Neuronal stem cell (in vitro differentiated cells): ENCODE measurements around the gene HPRT1.

Experiments used
- DNase-seq: peaks from one replicate; pipeline ENCODE4 v3.0.0-alpha.2; 2013; ENCODE audit warnings: low spot score
- H2AFZ ChIP-seq: one replicate; pipeline ENCODE4 v1.6.1; 2013; ENCODE audit warnings: mild to moderate bottlenecking, low read length, inconsistent platforms
- H2AK5ac ChIP-seq: 2 replicates; pipeline ENCODE4 v1.6.1; 2013; ENCODE audit warnings: low read depth, mild to moderate bottlenecking, inconsistent platforms, low read length, moderate library complexity, mixed read lengths
- H2BK120ac ChIP-seq: 2 replicates; pipeline ENCODE4 v1.6.1; 2013; ENCODE audit warnings: low read depth, mild to moderate bottlenecking, inconsistent platforms, low read length, moderate library complexity, mixed read lengths
- H2BK12ac ChIP-seq: one replicate; pipeline ENCODE4 v1.6.1; 2013; ENCODE audit warnings: low read length, inconsistent platforms
- H2BK15ac ChIP-seq: 2 replicates; pipeline ENCODE4 v1.6.1; 2013; ENCODE audit warnings: mild to moderate bottlenecking, low read length, inconsistent platforms, mixed read lengths
- H2BK5ac ChIP-seq: one replicate; pipeline ENCODE4 v1.6.1; 2013; ENCODE audit warnings: inconsistent platforms, mild to moderate bottlenecking, low read length, moderate library complexity
- H3K14ac ChIP-seq: one replicate; pipeline ENCODE4 v1.6.1; 2013; ENCODE audit warnings: low read length, inconsistent platforms
- H3K18ac ChIP-seq: 2 replicates; pipeline ENCODE4 v1.6.1; 2013; ENCODE audit warnings: low read length, inconsistent platforms
- H3K23ac ChIP-seq: 2 replicates; pipeline ENCODE4 v1.6.1; 2013; ENCODE audit warnings: low read depth, mild to moderate bottlenecking, mixed read lengths, low read length, inconsistent platforms; ENCODE audit not compliant: poor library complexity
- H3K27ac ChIP-seq: replicated peaks from 3 replicates; pipeline ENCODE4 v1.5.1; 2013; ENCODE audit warnings: low read length, inconsistent platforms
- H3K27me3 ChIP-seq, 3 experiments: 2 replicates each; pipeline ENCODE4 v1.6.1; 2013; ENCODE audit warnings: low read length in 3 of 3, mild to moderate bottlenecking in 2 of 3, inconsistent platforms in 1 of 3, low read depth in 1 of 3, mixed read lengths in 1 of 3, moderate library complexity in 1 of 3; ENCODE audit not compliant: control insufficient read depth in 3 of 3, insufficient read depth in 3 of 3
- H3K36me3 ChIP-seq, 2 donors: replicated peaks in 1 of 2; 2 replicates each; pipeline ENCODE4 v1.6.1; 2013; ENCODE audit warnings: low read length in 2 of 2; ENCODE audit not compliant: control insufficient read depth in 2 of 2, insufficient read depth in 2 of 2
- H3K4ac ChIP-seq: 2 replicates; pipeline ENCODE4 v1.6.1; 2013; ENCODE audit warnings: inconsistent platforms, mild to moderate bottlenecking, low read length, moderate library complexity
- H3K4me1 ChIP-seq, 2 donors: 1 replicate in 1 of 2; 2 replicates in 1 of 2; pipeline ENCODE4 v1.6.1; 2013; ENCODE audit warnings: low read length in 2 of 2, low read depth in 1 of 2; ENCODE audit not compliant: control insufficient read depth in 2 of 2, insufficient read depth in 1 of 2
- H3K4me2 ChIP-seq: one replicate; pipeline ENCODE4 v1.6.1; 2013; ENCODE audit warnings: mild to moderate bottlenecking, low read length, inconsistent platforms; ENCODE audit not compliant: insufficient read depth, poor library complexity, severe bottlenecking
- H3K4me3 ChIP-seq, 2 donors: 2 replicates each; pipeline ENCODE4 v1.5.1; 2013; ENCODE audit warnings: low read length in 2 of 2, mild to moderate bottlenecking in 2 of 2, inconsistent platforms in 1 of 2, moderate library complexity in 1 of 2
- H3K79me1 ChIP-seq: one replicate; pipeline ENCODE4 v1.6.1; 2013; ENCODE audit warnings: low read depth, mild to moderate bottlenecking, inconsistent platforms, low read length, moderate library complexity
- H3K9ac ChIP-seq: one replicate; pipeline ENCODE4 v1.6.1; 2013; ENCODE audit warnings: mild to moderate bottlenecking, low read depth, low read length, inconsistent platforms; ENCODE audit not compliant: poor library complexity
- H3K9me3 ChIP-seq, 2 donors: replicated peaks in 1 of 2; 2 replicates each; pipeline versions ENCODE3 to v1.6.1; 2013; ENCODE audit warnings: low read length in 2 of 2, mild to moderate bottlenecking in 2 of 2, inconsistent platforms in 1 of 2, low read depth in 1 of 2, mixed read lengths in 1 of 2, moderate library complexity in 1 of 2; ENCODE audit not compliant: control insufficient read depth in 2 of 2, insufficient read depth in 1 of 2
- H4K8ac ChIP-seq: one replicate; pipeline ENCODE4 v1.6.1; 2013; ENCODE audit warnings: low read depth, mild to moderate bottlenecking, inconsistent platforms, low read length, moderate library complexity
- H4K91ac ChIP-seq: one replicate; pipeline ENCODE4 v1.6.1; 2013; ENCODE audit warnings: low read length, low read depth, mild to moderate bottlenecking, inconsistent platforms; ENCODE audit not compliant: poor library complexity
- WGBS, 2 donors: extraction: QIAGEN DNeasy Blood & Tissue Kit; methylation state at CpG; one replicate each; pipeline ENCODE4 v1.1.7; 2013; ENCODE audit warnings: missing lambda C conversion rate in 2 of 2, mixed read lengths in 1 of 2; ENCODE audit not compliant: insufficient read length in 2 of 2, insufficient replicate concordance in 1 of 2; ENCODE audit errors: extremely low coverage in 2 of 2; 5-methylcytosine and 5-hydroxymethylcytosine counted together

Gene HPRT1

GRCh38 chrX:134435894-134436293 lies 24.1 kb upstream of the HPRT1 start:
- Histone ChIP-seq H3K4me3 (no peak overlapping the region), H3K79me1 (no peaks in the 10 kb centered on the region), H2BK15ac (no peak overlapping the region), H3K4me1 (no peaks in the 10 kb centered on the region), H2BK120ac (no peak overlapping the region), H3K4me2 (no peak overlapping the region), H3K23ac (no peak overlapping the region), H2AK5ac (no peak overlapping the region), H3K27ac (no peak overlapping the region), H4K8ac (no peak overlapping the region), H3K9ac (no peak overlapping the region), H3K14ac (no peak overlapping the region), H3K27me3 (no peaks in the 10 kb centered on the region), H3K18ac (no peak overlapping the region), H3K4ac (no peak overlapping the region), H3K9me3 (no peaks in the 10 kb centered on the region), H2AFZ (no peak overlapping the region), H2BK5ac (no peak overlapping the region), H2BK12ac (no peak overlapping the region), H3K36me3 (peaks cover 3 to 39% of the 10 kb centered on the region in 2 donors), H4K91ac (no peak overlapping the region)
- DNase-seq = no peak
- no CpG with 5 or more reads among the region's 6 CpGs for WGBS, 2 donors

GRCh38 chrX:134443020-134443419 lies 16.9 kb upstream of the HPRT1 start:
- Histone ChIP-seq H4K91ac (no peak overlapping the region), H3K4ac (no peak overlapping the region), H3K4me1 (peaks cover 0 to 3% of the 10 kb centered on the region in 2 donors), H3K36me3 (no peaks in the 10 kb centered on the region), H2AFZ (no peak overlapping the region), H3K27me3 (no peaks in the 10 kb centered on the region), H3K23ac (no peak overlapping the region), H3K9me3 (no peaks in the 10 kb centered on the region), H4K8ac (no peak overlapping the region), H3K14ac (no peak overlapping the region), H3K18ac (no peak overlapping the region), H3K27ac (no peak overlapping the region), H3K4me2 (no peak overlapping the region), H3K9ac (no peak overlapping the region), H2AK5ac (no peak overlapping the region), H2BK12ac (no peak overlapping the region), H3K4me3 (no peak overlapping the region), H2BK120ac (no peak overlapping the region), H3K79me1 (no peaks in the 10 kb centered on the region), H2BK15ac (no peak overlapping the region), H2BK5ac (no peak overlapping the region)
- no peak for DNase-seq
- no CpG with 5 or more reads among the region's 2 CpGs for WGBS, 2 donors

- H2BK12ac ChIP-seq = no peak overlapping the region
Observed at GRCh38 chrX:134443461-134443860, 16.5 kb upstream of the HPRT1 start.

GRCh38 chrX:134444681-134445080 lies 15.3 kb upstream of the HPRT1 start:
- no peak for DNase-seq
- H3K23ac ChIP-seq = no peak overlapping the region
- H2AFZ ChIP-seq = no peak overlapping the region
- H3K9ac ChIP-seq = no peak overlapping the region
- H2BK120ac ChIP-seq = no peak overlapping the region
- H3K4me2 ChIP-seq = no peak overlapping the region
- no peaks in the 10 kb centered on the region for H3K27me3 ChIP-seq
- H2AK5ac ChIP-seq = no peak overlapping the region
- H2BK5ac ChIP-seq = no peak overlapping the region
- no peaks in the 10 kb centered on the region for H3K9me3 ChIP-seq
- H3K36me3 ChIP-seq = no peaks in the 10 kb centered on the region
- no peak overlapping the region for H4K8ac ChIP-seq
- H3K79me1 ChIP-seq = no peaks in the 10 kb centered on the region
- H3K18ac ChIP-seq = no peak overlapping the region
- H3K4ac ChIP-seq = no peak overlapping the region
- no peak overlapping the region for H3K14ac ChIP-seq
- WGBS, 2 donors = no CpG with 5 or more reads among the region's 3 CpGs
- H2BK15ac ChIP-seq = no peak overlapping the region
- no peak overlapping the region for H3K4me3 ChIP-seq
- H4K91ac ChIP-seq = no peak overlapping the region
- peaks cover 0 to 3% of the 10 kb centered on the region in 2 donors for H3K4me1 ChIP-seq
- no peak overlapping the region for H2BK12ac ChIP-seq
- H3K27ac ChIP-seq = no peak overlapping the region

More at GRCh38 chrX:134443461-134443860, 16.5 kb upstream of the HPRT1 start:
- Histone ChIP-seq H4K8ac (no peak overlapping the region), H3K18ac (no peak overlapping the region), H3K14ac (no peak overlapping the region), H2AFZ (no peak overlapping the region), H4K91ac (no peak overlapping the region), H3K4me3 (no peak overlapping the region), H3K23ac (no peak overlapping the region), H3K79me1 (no peaks in the 10 kb centered on the region), H3K4me2 (no peak overlapping the region), H3K36me3 (no peaks in the 10 kb centered on the region), H3K4me1 (peaks cover 0 to 3% of the 10 kb centered on the region in 2 donors), H2BK120ac (no peak overlapping the region), H3K9me3 (no peaks in the 10 kb centered on the region), H3K27me3 (no peaks in the 10 kb centered on the region), H3K9ac (no peak overlapping the region), H2BK15ac (no peak overlapping the region), H2AK5ac (no peak overlapping the region), H2BK5ac (no peak overlapping the region), H3K4ac (no peak overlapping the region), H3K27ac (no peak overlapping the region)
- WGBS, 2 donors = no CpG with 5 or more reads among the region's 2 CpGs
- no peak for DNase-seq
